ENCODE results near the gene CMTM7.

GRCh38 chr3:32379831-32380500 is 11.7 kb upstream of the CMTM7 start:
- no peak for TF ChIP-seq CTCF (IDR thresholded peaks at IDR 0.05)
- TF ChIP-seq POLR2A (IDR thresholded peaks at IDR 0.05) = no peak
